Measurements from ENCODE around the gene DNAJB2. TPM values are rescaled to one million over a fixed set of nuclear protein-coding genes. Genes with fewer than 3 reads are reported as not detected.
"Not testable (repeated sequence)": the region's sequence is repeated elsewhere in the genome, so short reads cannot be mapped to it uniquely, and the experiment has no call there.

DNAJB2 gene
- total RNA-seq, 1 donor from 2014 or later: 120 TPM

DNA sequence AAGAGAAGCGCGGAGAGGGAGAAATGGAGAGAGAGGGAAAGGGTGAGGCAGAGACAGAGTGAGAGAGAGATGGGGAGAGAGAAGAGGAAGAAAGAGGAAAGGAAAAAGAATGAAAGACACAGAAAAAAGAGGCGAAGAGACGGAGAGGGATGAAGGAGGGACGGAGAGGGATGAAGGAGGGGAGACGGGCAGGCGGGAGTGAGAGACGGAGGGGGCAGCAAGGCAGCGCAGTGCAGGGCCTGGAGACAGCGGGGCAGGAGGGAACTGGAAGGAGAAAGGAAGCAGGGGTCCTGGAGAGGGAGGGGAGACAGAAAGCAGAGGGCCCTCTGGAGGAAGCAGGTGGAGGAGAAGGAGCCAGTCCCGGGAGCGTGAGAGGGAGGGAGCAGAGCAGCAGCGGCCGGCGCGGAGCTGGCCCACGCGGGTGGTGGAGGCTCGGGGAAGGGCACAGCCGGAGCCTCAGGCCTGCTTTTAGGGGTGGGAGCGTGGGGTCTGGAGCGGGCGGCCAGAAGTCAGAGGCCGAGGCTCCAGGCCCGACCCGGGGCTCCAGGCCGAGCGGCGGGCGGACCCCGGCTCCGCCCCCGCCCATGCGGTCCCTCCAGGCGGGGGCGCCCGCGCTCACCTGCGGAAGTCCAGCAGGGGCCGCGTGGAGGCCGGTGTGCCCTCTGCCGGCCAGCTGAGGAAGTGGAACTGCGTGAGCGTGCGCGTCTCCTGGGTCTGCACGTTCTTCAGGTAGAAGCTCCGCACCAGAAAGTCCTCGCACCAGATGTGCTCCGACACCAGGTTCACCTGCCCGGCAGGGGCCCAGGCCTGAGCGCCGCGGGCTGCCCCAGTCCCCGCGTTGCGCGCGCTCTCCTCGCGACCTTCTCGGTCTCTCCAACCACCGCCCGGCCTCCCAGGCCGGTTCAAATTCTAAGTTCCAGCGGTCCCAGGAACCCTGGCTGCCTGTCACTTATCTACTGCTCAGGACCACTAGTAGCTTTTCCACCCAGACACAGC lies 15.5 kb downstream of the DNAJB2 start:
- intact Hi-C loops (cut with DNase I): loop anchor here (5.0 kb wide), 1 partner anchor 132 kb away; the partner anchor contains the start of gene NHEJ1
- DNase-seq (ENCODE audit: low spot score): peak; percentile 94

DNA sequence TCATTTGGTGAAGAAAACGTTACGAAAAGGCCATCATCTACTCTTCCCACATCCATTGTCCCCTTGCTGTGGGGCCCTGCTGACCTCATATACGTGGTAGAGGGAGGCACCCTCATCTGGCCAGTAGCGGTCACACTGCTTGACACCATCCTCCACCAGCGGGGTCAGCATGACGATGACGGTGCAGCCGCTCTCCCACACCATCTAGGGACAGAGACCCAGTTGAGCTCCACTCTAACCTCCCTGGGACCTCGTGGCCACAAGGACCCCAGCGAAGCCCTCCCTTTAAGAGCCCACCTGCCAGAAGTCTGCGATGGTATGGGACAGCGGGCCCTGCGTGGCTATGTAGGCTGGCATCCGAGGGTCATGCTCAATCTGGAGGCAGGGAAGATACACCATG lies 17.0 kb downstream of the DNAJB2 start:
- intact Hi-C loops (cut with DNase I): loop anchor here (2.0 to 5.0 kb wide), 2 partner anchors 19 to 134 kb away; partner anchors contain the start of gene NHEJ1
- ATAC-seq (no peak), DNase-seq (ENCODE audit: low spot score) (no peak)

More for the DNA sequence above, 15.5 kb downstream of the DNAJB2 start:
- ATAC-seq: peak; percentile 83

DNA sequence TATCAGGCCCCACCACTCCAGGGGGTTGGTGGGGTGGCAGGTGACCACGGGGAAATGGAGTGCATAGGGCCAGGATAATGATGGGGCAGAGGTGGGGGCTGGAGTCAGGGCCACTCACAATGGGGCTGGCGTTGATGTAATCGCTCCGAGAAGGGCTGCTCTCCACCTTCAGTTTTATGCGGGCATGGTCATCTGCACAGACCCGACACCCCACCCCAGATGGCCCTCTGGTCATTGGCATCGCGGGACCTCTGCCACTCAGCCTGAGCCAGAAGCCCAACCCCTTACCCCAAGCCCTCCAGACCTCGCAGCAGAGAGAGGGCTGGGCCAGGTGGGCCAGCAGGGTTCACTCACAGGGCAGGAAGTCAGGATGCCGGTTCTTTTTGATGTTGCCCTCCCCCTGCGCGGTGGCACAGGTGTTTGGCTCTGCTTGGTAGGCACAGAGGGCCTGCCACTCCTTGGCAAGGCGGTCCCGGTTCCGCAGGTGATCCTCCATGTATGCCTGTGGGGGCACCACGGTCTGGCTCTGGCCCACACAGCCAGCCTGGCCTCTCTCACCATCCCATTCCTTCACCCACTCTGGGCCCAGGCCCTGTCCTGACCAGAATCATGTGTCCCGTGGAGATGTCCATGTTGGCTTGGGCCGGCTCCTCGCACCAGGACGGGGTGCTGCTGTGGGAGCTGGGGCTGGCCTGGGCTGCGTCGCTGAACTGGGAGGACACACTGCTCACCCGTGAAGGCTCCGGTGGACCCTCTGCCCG lies 17.6 kb downstream of the DNAJB2 start:
- DNase-seq (ENCODE audit: low spot score): no peak
- intact Hi-C loops (cut with DNase I): loop anchor here (2.0 to 5.0 kb wide), 2 partner anchors 20 to 135 kb away; partner anchors contain the start of gene NHEJ1

DNA sequence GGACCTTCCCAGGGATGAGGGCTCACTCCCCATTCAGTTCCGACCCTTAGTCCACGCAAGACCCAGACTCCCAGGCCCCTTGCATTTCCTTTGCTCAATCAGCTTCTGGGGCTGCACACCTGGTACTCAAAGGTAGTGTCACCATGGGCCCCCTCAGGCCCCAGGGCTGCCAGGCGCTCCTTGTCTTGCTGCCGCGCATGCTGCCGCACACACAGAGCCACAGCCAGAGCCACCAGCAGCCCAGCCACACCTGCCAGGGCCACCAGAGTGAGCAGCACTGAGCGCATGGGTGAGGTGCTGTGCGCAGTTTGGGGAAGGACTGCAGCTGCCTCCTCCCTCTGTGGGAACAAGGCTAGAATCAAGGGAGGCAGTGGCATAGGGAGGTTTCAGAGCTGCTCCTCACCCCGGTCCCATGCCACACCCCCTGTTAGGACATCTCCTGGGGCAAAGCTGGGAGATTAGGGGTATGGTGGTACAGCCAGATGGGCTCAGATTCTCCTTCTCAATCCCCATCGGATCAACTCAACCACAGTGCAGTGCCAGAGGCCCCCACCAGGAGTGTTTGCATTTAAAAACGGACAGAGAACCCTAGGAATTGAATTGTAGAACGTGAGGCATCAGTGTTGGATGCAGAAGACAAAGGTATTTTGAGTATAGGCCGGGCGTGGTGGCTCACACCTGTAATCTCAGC lies 18.7 kb downstream of the DNAJB2 start:
- DNase-seq (ENCODE audit: low spot score) (no peak), ATAC-seq (no peak)
- intact Hi-C loops (cut with DNase I): loop anchor here (2.0 to 5.0 kb wide), 2 partner anchors 21 to 136 kb away; partner anchors contain the start of gene NHEJ1

More for the DNA sequence above, 17.6 kb downstream of the DNAJB2 start:
- no peak for ATAC-seq

DNA sequence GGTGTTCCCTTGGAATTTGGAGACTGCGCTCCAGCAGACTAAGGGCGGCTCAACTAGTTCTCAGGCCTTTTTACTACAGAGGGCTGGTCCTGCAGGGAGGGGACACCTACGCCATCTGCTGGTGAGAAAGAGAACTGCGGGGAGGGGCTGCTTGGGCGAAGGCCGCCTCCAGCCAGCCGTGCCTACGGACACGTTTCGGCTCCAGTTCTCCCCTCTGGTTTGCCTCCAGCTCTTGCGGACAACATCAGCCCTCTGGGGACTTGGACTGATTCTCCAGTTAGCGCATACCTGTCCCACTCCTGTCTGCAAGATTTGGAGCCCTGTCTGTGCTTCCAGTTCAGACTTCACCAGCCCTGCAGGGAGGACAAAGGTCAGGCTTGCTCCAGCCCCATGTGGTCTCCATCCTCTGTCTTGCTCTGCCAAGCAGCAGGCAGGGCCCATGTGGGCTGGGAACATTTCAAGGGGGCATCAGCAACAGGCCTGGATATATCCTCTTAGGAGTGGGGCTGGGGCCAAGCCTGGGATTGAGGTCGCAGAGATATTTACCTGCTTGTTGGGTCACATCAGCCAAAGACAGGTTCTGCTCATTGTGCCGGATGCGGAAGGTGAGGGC lies 19.7 kb downstream of the DNAJB2 start:
- intact Hi-C loops (cut with DNase I): loop anchor here (5.0 kb wide), 1 partner anchor 137 kb away; the partner anchor contains the start of gene NHEJ1
- ATAC-seq (peak; percentile 80), DNase-seq (ENCODE audit: low spot score) (peak; percentile 94)

DNA sequence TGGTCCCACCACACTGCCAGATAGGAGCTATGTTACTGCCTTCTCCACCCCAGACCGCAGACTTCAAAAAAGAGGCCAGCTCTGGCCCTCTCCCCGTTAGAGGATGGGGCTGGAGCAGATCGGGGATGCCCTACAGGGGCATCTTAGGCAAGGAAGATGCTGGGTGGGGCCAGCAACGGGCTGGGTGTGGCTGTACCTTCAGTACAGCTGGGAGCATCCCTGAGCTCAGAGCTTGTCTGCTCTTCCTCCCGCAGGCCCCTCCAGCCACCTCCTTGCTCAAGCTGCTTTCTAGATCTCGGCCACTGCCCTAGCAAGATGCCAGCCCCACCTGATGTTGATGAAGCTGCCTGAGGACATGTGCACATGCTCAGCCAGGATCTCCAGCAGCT lies 20.2 kb downstream of the DNAJB2 start:
- intact Hi-C loops (cut with DNase I): loop anchor here (5.0 kb wide), 1 partner anchor 137 kb away; the partner anchor contains the start of gene NHEJ1
- DNase-seq (ENCODE audit: low spot score) (no peak), ATAC-seq (no peak)

DNA sequence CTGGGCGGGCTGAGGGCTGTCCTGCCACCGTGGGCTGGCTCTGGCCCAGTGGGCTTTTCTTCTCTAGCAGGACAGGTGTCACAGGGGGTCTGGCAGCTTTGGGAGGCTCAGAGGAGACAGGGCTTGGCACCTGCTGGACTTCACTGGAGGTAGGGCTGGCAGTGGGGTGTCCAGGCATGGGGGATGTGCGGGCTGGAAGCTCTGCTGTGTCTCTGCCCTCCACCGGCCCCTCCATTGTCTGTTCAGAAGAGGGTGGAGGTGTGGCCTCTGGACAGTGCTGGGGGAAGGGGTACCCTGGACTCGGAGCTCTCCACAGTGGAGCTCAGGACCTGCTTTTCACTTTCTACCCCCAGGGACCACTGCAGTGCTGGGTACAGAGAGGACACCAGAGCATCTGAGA lies 20.9 kb downstream of the DNAJB2 start:
- intact Hi-C loops (cut with DNase I): loop anchor here (10.0 kb wide), 1 partner anchor 85 kb away; the partner anchor contains the start of gene DNPEP
- DNase-seq (ENCODE audit: low spot score) (no peak), ATAC-seq (no peak)

DNA sequence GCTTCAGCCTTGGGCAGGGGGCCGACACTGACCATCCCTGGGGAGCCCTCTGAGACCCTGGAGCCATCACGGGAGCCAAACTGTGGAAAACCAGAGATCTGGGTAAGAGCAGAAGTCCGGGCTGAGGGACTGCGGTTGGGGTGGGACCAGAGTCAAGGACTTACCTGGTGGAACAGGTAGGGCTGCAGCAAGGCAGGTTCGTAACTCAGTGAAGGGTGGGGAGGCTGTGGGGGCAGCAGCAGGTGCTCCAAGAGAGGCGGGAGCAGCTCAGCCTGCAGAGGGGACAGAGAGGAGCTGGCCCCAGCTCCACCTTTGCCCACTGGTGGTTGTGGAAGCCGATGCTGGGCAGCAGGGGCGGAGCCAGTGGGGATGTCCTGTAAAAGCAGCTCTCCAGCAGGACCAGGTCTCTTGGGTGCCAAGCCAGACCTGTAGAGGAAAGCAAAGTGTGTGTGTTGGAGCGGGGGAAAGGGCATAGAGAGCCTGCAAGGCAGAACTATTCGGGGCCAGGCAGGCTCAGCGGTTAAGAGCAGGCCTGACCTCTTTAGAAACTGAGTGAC lies 23.3 kb downstream of the DNAJB2 start:
- DNase-seq (ENCODE audit: low spot score): no peak
- no peak for ATAC-seq
- intact Hi-C loops (cut with DNase I): loop anchor here (10.0 kb wide), 1 partner anchor 82 kb away; the partner anchor contains the start of gene DNPEP

DNA sequence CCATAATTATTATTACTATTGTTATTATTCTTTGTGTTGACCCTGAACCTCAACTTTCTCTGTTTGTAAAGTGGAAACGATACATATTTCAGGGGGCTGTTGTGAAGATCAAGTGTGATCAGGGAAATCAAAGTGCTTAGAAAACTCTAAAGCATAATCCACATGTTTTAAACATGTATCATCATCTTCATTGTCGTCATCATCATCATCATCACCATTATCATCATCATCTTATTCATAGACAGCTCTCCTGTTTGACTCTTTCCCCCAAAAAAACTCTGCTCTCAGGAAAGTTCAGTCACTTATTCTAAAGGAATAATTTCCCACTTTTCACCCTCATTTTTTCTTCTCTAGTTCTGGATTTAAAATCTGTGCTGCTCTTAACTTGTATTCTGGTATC lies 25.1 kb downstream of the DNAJB2 start:
- ATAC-seq (no peak), DNase-seq (ENCODE audit: low spot score) (no peak)
- intact Hi-C loops (cut with DNase I): loop anchor here (10.0 kb wide), 1 partner anchor 81 kb away; the partner anchor contains the start of gene DNPEP

DNA sequence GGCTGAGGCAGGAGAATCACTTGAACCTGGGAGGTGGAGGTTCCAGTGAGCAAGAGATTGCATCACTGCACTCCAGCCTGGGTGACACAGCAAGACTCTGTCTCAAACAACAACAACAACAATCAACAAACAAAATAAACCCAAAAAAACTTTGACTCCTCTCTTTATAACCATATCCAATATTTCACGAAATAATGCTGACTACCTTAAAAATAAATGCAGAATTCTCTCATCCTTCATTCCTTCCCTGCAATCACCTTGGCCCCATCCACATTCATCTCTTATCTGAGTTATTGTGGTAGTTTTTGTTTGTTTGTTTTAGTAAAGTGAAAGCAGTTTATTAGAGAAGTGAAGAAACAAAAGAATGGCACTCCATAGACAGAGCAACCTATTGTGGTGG lies 26.9 kb downstream of the DNAJB2 start:
- intact Hi-C loops (cut with DNase I): loop anchor here (10.0 kb wide), 1 partner anchor 79 kb away; the partner anchor contains the start of gene DNPEP
- DNase-seq (ENCODE audit: low spot score) (no peak), ATAC-seq (no peak)

DNA sequence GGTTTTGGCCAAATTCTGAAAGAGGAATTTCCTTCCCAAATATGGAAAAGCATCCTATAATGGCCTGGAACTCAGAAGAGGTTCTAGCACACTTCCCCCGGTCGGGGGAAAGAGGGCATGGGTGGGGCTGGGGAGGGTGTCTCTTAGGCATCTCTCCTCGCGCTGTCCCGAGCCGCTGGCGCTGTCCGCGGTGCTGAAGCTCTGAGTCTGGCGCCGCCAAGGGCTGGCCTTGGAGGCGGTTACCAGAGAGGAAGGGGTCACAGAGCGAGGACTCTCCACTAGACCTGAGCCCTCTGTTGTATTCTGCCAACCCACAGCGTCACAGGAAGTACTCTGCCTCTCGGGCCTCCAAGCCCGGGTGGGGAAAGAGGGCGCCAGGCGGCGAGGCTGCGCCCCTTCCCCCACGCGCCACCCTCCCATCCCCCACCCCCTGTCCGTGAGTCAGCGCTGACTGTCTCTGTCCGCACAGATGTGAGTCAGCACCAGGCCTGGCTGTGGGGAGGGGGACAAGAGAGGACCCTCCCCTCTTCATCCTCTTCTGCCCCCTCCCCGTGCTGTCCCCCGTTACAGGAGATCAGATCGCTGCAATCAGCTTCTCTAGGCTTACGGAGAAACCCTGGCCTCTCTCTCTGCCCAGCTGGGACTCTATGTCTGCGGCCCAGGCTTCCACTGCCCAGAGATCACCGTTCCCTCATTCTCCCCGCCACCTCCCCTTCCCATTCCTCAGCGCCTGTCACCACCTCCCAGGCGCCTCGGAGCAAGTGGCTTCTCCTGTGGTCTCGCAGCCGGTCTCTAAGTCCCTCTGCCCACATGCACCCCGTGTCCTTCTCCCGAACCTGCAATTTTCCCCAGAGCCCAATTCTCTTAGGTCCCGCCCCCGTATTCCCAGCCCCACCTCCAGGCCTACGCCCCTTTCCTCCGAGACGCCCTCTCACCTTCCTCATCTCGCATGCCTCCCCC lies 29.3 kb downstream of the DNAJB2 start:
- intact Hi-C loops (cut with DNase I): loop anchor here (10.0 kb wide), 1 partner anchor 76 kb away; the partner anchor contains the start of gene DNPEP
- peak; percentile 82 for ATAC-seq
- peak; percentile 79 for DNase-seq (ENCODE audit: low spot score)

DNA sequence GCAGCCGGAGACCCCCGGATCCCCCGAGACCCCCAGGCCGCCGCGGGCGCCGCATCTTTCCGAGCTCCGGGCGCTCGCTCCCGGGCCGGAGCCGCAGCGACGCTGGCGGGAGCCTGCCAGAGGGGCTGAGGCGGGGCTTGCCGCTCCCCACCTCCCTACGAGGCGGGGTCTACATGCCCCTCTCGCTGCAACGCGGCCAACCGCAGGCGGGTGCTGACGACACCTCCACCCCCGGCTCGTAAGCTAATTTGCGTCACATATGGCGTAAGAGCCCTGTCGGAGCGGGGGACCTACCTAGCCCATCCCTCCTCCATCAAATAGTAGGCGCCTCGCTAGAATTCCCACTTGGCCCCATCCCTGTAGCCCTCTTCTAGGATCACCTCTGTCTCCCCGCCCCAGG lies 30.1 kb downstream of the DNAJB2 start, which contains the start of gene PTPRN:
TSS of gene PTPRN (minus strand) at position 124 of the 400 bp plus-strand sequence. CDS start at position 55, 69 bp downstream.
- no peak for DNase-seq (ENCODE audit: low spot score)
- intact Hi-C loops (cut with DNase I): loop anchor here (10.0 kb wide), 1 partner anchor 76 kb away; the partner anchor contains the start of gene DNPEP
- ATAC-seq: no peak

DNA sequence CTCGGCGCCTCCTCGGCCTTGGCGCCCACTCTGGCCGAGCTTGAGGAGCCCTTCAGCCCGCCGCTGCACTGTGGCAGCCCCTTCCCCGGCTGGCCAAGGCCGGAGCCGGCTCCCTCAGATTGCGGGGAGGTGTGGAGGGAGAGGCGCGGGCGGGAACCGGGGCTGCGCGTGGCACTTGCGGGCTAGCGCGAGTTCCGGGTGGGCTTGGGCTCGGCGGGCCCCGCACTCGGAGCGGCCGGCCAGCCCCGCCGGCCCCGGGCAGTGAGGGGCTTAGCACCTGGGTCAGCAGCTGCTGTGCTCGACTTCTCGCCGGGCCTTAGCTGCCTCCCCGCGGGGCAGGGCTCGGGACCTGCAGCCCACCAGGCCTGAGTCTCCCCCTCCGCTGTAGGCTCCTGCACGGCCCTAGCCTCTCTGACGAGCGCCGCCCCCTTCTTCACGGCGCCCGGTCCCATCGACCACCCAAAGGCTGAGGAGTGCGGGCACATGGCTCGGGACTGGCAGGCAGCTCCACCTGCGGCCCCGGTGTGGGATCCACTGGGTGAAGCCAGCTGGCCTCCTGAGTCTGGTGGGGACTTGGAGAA lies 33.6 kb downstream of the DNAJB2 start:
- DNase-seq (ENCODE audit: low spot score); ATAC-seq; intact Hi-C loops (cut with DNase I): not testable (repeated sequence)

DNA sequence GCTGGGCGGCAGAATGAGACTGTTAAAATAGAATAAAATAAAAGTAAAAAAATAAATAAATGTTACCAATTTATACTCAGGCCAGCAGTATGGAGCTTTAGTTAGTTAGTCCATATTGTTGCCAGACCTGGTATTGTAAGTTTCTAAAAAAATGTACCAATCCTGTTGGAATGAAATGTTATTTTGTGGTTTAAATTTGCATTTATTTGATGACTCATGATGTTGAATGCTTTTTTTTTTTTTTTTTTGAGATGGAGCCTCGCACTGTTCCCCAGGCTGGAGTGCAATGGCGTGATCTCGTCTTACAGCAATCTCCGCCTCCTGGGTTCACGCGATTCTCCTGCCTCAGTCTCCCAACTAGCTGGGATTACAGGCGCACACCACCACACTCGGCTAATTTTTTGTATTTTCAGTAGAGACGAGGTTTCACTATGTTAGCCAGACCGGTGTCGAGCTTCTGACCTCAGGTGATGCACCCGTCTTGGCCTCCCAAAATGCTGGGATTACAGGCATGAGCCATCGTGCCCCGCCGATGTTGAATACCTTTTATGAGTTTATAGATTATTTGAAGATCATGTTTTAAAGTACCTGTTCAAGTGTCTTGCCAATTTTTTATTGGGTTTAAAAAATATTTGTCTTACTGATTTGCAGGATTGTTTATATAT lies 35.8 kb downstream of the DNAJB2 start:
- ATAC-seq (no peak), DNase-seq (ENCODE audit: low spot score) (no peak)
- intact Hi-C loops (cut with DNase I): no loop called here

DNA sequence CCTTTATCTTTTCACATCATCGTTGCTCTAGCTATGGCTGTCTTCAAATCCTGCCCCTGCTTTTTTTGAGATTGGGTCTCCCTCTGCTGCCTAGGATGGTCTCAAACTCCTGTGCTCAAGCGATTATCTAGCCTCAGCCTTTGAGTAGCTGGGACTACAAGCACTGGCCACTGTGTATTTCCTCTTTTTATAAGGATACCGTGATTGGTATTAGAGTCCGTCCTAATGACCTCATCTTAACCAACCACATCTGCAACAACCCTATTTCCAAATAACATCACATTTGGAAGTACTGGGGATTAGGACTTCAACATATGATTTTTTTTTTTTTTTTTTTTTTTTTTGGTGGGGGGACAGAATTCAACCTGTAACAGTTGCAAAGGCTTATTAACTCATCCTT lies 44.3 kb downstream of the DNAJB2 start:
- DNase-seq (ENCODE audit: low spot score): no peak
- intact Hi-C loops (cut with DNase I): no loop called here

DNA sequence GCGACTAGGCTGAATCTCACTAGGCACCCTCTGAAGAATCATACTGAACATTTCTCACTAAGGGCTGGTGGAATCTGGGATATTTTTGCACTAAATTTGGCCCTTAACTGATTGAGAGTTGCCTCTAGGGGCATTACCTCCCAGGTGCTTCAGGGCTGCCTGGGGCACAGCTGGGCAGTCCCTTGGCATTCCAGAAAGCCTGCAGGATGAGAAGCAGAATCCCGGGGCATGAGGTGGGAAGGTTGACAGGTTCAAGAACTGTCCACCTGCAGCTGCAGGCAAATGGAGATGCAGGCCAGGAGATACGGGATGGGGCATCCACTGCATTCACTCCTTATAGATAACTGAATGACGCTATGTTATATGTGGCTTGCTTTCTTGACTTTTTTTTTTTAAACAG lies 46.0 kb downstream of the DNAJB2 start:
- no peak for ATAC-seq
- DNase-seq (ENCODE audit: low spot score): no peak
- intact Hi-C loops (cut with DNase I): no loop called here

More for the DNA sequence above, 44.3 kb downstream of the DNAJB2 start:
- ATAC-seq: no peak
